UCSD-AML1 (cell line): Measurements from ENCODE around the gene DECR2.
"Not testable (repeated sequence)": the region's sequence is repeated elsewhere in the genome, so short reads cannot be mapped to it uniquely, and the experiment has no call there.

Source experiments
- DNase-seq: peaks from one replicate; lab custom pipeline; 2025; ENCODE audit not compliant: unreplicated experiment; lab: John Stamatoyannopoulos, UW

The DECR2 gene

GRCh38 chr16:398561-399339 lies 2.9 kb upstream of the DECR2 start:
- no peak for DNase-seq

- DNase-seq = no peak
These were observed 2.2 kb upstream of the DECR2 start for GRCh38 chr16:399340-400019.

DNA sequence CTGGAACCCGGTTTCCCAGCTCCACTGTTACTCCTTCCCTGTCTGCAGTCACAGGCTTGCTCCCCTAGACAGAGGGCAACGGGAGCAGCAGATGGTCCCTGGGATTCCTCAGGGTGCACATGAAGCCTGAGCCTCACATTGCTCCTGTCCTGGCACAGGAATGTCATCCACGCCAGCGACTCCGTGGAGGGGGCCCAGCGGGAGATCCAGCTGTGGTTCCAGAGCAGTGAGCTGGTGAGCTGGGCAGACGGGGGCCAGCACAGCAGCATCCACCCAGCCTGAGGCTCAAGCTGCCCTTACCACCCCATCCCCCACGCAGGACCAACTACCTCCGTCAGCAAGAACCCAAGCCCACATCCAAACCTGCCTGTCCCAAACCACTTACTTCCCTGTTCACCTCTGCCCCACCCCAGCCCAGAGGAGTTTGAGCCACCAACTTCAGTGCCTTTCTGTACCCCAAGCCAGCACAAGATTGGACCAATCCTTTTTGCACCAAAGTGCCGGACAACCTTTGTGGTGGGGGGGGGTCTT lies 1.6 kb upstream of the DECR2 start:
- no peak for DNase-seq

DNA sequence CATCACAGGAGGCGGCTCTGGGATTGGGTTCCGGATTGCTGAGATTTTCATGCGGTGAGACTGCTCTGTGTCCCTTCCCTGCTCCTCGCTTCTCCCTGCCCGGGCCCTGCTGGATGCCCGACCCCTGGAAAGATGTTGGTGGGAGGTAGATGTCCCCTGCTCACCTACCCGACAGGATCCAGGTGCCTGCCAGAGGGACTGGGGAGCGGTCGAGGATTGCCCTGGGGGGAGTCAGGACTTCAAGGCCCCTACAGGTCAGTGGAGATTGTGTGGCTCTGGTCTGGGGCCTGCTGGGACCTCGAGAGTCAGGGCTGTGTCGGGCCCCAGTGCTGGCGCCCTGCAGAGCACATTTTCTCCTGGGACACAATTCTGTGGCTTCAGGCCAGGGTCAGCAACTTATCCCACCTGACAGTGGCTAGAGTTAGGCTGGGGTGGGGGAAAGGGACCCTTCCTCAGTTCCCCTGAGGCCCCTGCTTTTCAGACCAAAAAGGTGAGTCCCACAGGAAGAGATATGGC lies 3.3 kb downstream of the DECR2 start:
- no peak for DNase-seq

- DNase-seq = no peak
These were observed 4.1 kb downstream of the DECR2 start for GRCh38 chr16:405548-406506.

GRCh38 chr16:407253-407652 lies 5.6 kb downstream of the DECR2 start:
- no peak for DNase-seq

- DNase-seq = no peak
These were observed 9.0 kb downstream of the DECR2 start for GRCh38 chr16:410516-411178.

DNA sequence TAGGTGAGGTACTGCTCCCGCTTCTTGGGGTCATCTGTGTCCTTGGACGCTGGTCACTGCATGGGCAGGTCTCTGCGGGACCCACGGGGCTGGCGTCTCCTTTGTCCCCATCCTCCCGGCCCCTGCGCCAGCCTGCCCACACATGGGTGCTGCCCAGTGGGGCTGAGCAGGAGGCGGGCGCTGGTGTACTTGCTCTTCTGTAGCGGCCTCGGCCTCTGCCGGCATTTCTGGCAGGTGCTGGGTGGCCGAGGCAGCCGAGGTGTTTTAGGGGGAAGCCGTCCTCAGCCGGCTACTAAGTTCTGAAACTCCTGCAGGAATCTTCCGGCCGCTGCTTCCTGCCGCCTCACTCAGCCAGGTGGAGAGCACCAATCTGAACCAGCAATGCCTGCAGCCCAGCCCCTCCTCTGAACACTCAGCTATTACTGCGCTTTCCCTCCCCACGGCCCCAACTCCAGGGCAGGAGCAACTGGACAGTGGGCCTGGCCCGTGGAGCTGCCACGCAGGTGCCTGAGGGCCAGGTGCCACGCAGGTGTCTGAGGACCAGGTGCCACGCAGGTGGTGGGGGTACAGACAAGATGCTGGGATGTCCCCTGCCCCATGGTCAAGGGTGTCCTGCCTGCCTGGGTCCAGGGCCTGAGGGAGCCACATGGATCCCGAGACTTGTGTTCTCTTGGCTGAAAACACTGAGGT lies 10.0 kb downstream of the DECR2 start:
- no peak for DNase-seq

- no peak for DNase-seq
These were observed 12.9 kb downstream of the DECR2 start for GRCh38 chr16:414395-415169.

DNA sequence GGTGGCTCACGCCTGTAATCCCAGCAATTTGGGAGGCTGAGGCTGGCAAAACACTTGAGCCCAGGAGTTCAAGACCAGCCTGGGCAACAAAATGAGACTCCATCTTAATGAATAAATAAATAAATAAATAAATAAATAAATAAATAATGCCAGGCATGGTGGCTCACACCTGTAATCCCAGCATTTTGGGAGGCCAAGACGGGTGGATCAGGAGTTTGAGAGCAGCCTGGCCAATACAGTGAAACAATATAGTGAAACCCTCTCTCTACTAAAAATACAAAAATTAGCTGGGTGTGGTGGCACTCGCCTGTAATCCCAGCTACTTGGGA lies 13.4 kb downstream of the DECR2 start:
- DNase-seq = not testable (repeated sequence)

DNA sequence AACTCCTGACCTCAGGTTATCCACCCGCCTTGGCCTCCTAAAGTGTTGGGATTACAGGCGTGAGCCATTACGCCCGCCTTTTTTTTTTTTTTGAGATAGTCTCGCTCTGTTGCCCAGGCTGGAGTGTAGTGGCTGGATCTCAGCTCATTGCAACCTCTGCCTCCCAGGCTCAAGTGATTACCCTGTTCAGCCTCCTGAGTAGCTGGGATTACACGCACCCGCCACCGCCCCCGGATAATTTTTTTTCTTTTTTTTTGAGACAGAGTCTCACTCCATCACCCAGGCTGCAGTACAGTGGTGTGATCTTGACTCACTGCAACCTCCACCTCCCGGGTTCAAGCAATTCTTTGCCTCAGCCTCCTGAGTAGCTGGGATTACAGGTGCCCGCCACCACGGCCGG lies 20.5 kb downstream of the DECR2 start:
- not testable (repeated sequence) for DNase-seq

GRCh38 chr16:424033-424622 lies 22.4 kb downstream of the DECR2 start:
- no peak for DNase-seq

- no peak for DNase-seq
These were observed 23.0 kb downstream of the DECR2 start for GRCh38 chr16:424623-425081.

- peak; percentile 88 for DNase-seq
These were observed 23.5 kb downstream of the DECR2 start, which contains the start of gene RAB11FIP3 for GRCh38 chr16:425082-425718. Gene RAB11FIP3 (plus strand): TSS chr16:425649. CDS start chr16:426007, 358 bp downstream.

GRCh38 chr16:425740-426114 lies 24.0 kb downstream of the DECR2 start:
- no peak for DNase-seq

GRCh38 chr16:426115-426905 lies 24.6 kb downstream of the DECR2 start:
- DNase-seq = no peak

DNA sequence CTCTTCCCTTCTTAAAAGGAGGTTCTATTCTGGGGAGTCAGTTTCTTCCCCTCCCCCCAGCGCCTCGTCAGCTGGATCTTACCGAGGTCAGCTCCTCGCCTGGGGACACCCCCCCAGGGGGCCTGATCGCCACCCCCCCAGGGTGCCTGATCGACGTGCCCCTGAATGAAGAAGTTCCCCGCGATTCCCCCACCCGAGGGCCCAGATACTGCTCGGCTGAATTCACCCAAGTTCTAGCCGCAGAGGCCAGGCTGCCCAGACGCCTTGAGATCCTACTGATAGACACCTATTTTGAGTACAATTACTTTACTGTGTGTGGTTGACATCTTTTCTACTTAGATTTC lies 25.2 kb downstream of the DECR2 start:
- no peak for DNase-seq

DNA sequence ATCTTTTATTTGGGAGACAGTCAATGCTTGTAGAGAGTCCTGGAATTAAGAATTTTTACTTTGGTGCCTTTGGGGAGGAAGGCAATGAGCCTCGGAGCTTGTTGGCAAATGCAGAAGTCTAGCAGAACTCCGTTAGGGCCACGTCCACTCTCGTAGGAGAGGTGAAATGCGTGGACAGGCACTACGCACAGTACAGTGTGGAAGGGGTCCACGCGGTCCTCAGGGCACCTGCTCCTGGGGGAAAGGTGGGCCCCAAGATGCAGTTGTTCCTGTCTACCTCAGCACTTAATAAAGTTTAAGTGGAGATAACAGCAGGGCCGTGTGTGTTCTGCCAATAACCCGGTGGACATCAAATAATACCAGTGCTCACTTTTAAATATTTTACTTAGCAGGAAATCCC lies 25.6 kb downstream of the DECR2 start:
- no peak for DNase-seq
